Right lobe of liver (tissue), 6 donors: ENCODE measurements around the gene ENTR1. TPM values are rescaled to one million over a fixed set of nuclear protein-coding genes. Genes with fewer than 3 reads are reported as not detected.
A peak's percentile ranks its signal among the peaks of the same experiment; 100 is the strongest.

Experiments
- ATAC-seq, 4 donors: fragments of 200-7000 bp; cut with Tn5 transposase; one replicate each; pipeline ENCODE4 v1.9.1; 2020; ENCODE audit warnings: mild to moderate bottlenecking in 4 of 4, moderate library complexity in 4 of 4
- DNase-seq, 3 donors: peaks; one replicate each; pipeline ENCODE4 v3.0.0-alpha.2; 2020
- H3K27ac ChIP-seq, 3 donors: fragments of 200-600 bp; one replicate each; pipeline ENCODE4 v1.8.0; 2022
- H3K27me3 ChIP-seq, 2 donors: fragments of 200-600 bp; one replicate each; pipeline ENCODE4 v1.8.0; 2022
- H3K36me3 ChIP-seq, 4 donors: fragments of 200-600 bp; sonication (generic) in 1 of 4; one replicate each; pipeline versions ENCODE4 v1.5.1 to v1.8.0; 2017 to 2022; ENCODE audit warnings: control low read depth in 1 of 4
- H3K4me1 ChIP-seq, 4 donors: fragments of 200-600 bp; sonication (generic) in 1 of 4; one replicate each; pipeline versions ENCODE4 v1.5.1 to v1.8.0; 2017 to 2022; ENCODE audit warnings: control low read depth in 1 of 4
- H3K4me3 ChIP-seq, 3 donors: fragments of 200-600 bp; one replicate each; pipeline ENCODE4 v1.8.0; 2022
- H3K9me3 ChIP-seq, 4 donors: fragments of 200-600 bp; sonication (generic) in 1 of 4; one replicate each; pipeline versions ENCODE4 v1.5.1 to v1.8.0; 2017 to 2022; ENCODE audit warnings: control low read depth in 1 of 4
- CTCF ChIP-seq, 4 donors: fragments of 200-600 bp in 3 of 4; fragments of 450-650 bp in 1 of 4; IDR thresholded peaks; one replicate each; pipeline versions ENCODE4 v1.5.1 to v1.8.0; 2016 to 2022; ENCODE audit warnings: antibody characterized with exemption in 4 of 4, mild to moderate bottlenecking in 2 of 4
- POLR2A ChIP-seq: fragments of 450-650 bp; IDR thresholded peaks from one replicate; pipeline ENCODE4 v1.6.1; 2017; ENCODE audit warnings: antibody characterized with exemption, mild to moderate bottlenecking
- WGBS: methylation state at CpG from one replicate; pipeline ENCODE4 v1.1.6; 2018; ENCODE audit warnings: low coverage, low lambda C conversion rate; ENCODE audit not compliant: insufficient coverage; ENCODE audit errors: missing lambda C conversion rate; 5-methylcytosine and 5-hydroxymethylcytosine counted together
- intact Hi-C, 2 donors: fragments of 100-400 bp; cut with DNase I; formaldehyde crosslinking; loops; one replicate each; pipeline versions ENCODE4 v1.11.2 to v1.14.1; 2022
- total RNA-seq, 6 experiments: library from RNA; depleted of rRNA in 2 of 6; stranded (reverse); fragments of >200 nt in 2 of 6; fragmentation: NEBNext Ultra II Directional in 3 of 6; extraction: Animal tissue kit (Norgen Biotek cat#: 25700) in 3 of 6; gene quantifications; one replicate each; pipeline versions ENCODE4 v1.1.0 to v1.2.4, GENCODE V29; 2016 to 2023
- donor health status: DM: no; HTN: yes; CAD: no.
- donor health status: DM: no; HTN: no; CAD: no.
- donor health status: DM: no; HTN: no; CAD: no.
- donor health status: DM: no; HTN: yes; CAD: no.
- donor health status: DM: no; HTN: yes; CAD: no.

The ENTR1 gene
- total RNA-seq, 6 experiments from 2014 or later, result 27.9 to 53.5 (median 35.4) TPM

GRCh38 chr9:136443687-136444086, 33.3 kb upstream of the ENTR1 start:
- intact Hi-C loops, result no loop called here
- TF ChIP-seq CTCF (IDR thresholded peaks at IDR 0.05) (no peak), POLR2A (no peak)

GRCh38 chr9:136443087-136443486, 32.7 kb upstream of the ENTR1 start:
- Histone ChIP-seq H3K36me3 (peaks cover 4 to 57% (median 41%) of the 10 kb centered on the region in 4 donors), H3K27me3 (no peaks in the 10 kb centered on the region), H3K9me3 (no peaks in the 10 kb centered on the region), H3K4me1 (peaks cover 0 to 43% (median 19%) of the 10 kb centered on the region in 4 donors), H3K4me3 (no peak overlapping the region), H3K27ac (peak overlapping the region in 1 of 3 donors; percentile 86)
- TF ChIP-seq CTCF (IDR thresholded peaks at IDR 0.05), result no peak
- no peak for TF ChIP-seq POLR2A
- WGBS, result 94% methylated on average over 10 of the region's 15 CpGs
- intact Hi-C loops, result no loop called here
- DNase-seq (no peak), ATAC-seq (no peak)

More at GRCh38 chr9:136443687-136444086, 33.3 kb upstream of the ENTR1 start:
- DNase-seq (no peak), ATAC-seq (no peak)
- Histone ChIP-seq H3K4me3 (no peak overlapping the region), H3K27me3 (no peaks in the 10 kb centered on the region), H3K36me3 (peaks cover 4 to 58% (median 42%) of the 10 kb centered on the region in 4 donors), H3K27ac (no peak overlapping the region), H3K4me1 (peaks cover 0 to 37% (median 16%) of the 10 kb centered on the region in 4 donors), H3K9me3 (no peaks in the 10 kb centered on the region)
- WGBS, result 100% methylated on average over 5 of the region's 7 CpGs

GRCh38 chr9:136442265-136442664, 31.9 kb upstream of the ENTR1 start:
- no peak for TF ChIP-seq CTCF (IDR thresholded peaks at IDR 0.05)
- TF ChIP-seq POLR2A, result no peak
- Histone ChIP-seq H3K27me3 (no peaks in the 10 kb centered on the region), H3K9me3 (no peaks in the 10 kb centered on the region), H3K36me3 (peaks cover 4 to 49% (median 33%) of the 10 kb centered on the region in 4 donors), H3K4me3 (no peak overlapping the region), H3K27ac (peak overlapping the region in 2 of 3 donors; percentile 49 to 86), H3K4me1 (peaks cover 0 to 51% (median 21%) of the 10 kb centered on the region in 4 donors)
- ATAC-seq, result no peak
- DNase-seq, result no peak
- intact Hi-C loops, result no loop called here
- WGBS, result no CpG with 5 or more reads among the region's 5 CpGs

GRCh38 chr9:136441681-136442245, 31.3 kb upstream of the ENTR1 start:
- peak; percentile 74 to 92 (median 91) for DNase-seq
- peak; percentile 23 for TF ChIP-seq POLR2A
- TF ChIP-seq CTCF (IDR thresholded peaks at IDR 0.05), result no peak
- Histone ChIP-seq H3K36me3 (peaks cover 4 to 44% (median 28%) of the 10 kb centered on the region in 4 donors), H3K27me3 (no peaks in the 10 kb centered on the region), H3K4me1 (peaks cover 0 to 56% (median 21%) of the 10 kb centered on the region in 4 donors), H3K27ac (peak overlapping the region in 2 of 3 donors; percentile 49 to 86), H3K9me3 (no peaks in the 10 kb centered on the region), H3K4me3 (no peak overlapping the region)
- intact Hi-C loops, result no loop called here
- 53% methylated on average over 5 of the region's 17 CpGs for WGBS
- ATAC-seq, result peak; percentile 65 to 77 (median 74)
